Left lung (tissue), 10 donors: ENCODE measurements around the gene PIGQ. TPM values are rescaled to one million over a fixed set of nuclear protein-coding genes. Genes with fewer than 3 reads are reported as not detected.

ENCODE experiments used
- ATAC-seq: fragments of 200-7000 bp; cut with Tn5 transposase; one replicate; pipeline ENCODE4 v1.9.1; 2020; ENCODE audit warnings: moderate library complexity
- DNase-seq, 4 donors: peaks; one replicate each; pipeline ENCODE4 v3.0.0-alpha.2; 2013 to 2020
- H3K27ac ChIP-seq, 2 donors: fragments of 200-600 bp; sonication (generic) in 1 of 2; one replicate each; pipeline versions ENCODE4 v1.5.0 to v1.8.0; 2020 to 2021
- H3K27me3 ChIP-seq, 2 donors: fragments of 200-600 bp; sonication (generic) in 1 of 2; one replicate each; pipeline versions ENCODE4 v1.5.0 to v1.8.0; 2020 to 2021
- H3K36me3 ChIP-seq, 2 donors: fragments of 200-600 bp; sonication (generic) in 1 of 2; one replicate each; pipeline versions ENCODE4 v1.5.0 to v1.8.0; 2020 to 2021
- H3K4me1 ChIP-seq, 2 donors: fragments of 200-600 bp; one replicate each; pipeline ENCODE4 v1.8.0; 2021
- H3K4me3 ChIP-seq, 2 donors: fragments of 200-600 bp; sonication (generic) in 1 of 2; one replicate each; pipeline versions ENCODE4 v1.5.0 to v1.8.0; 2020 to 2021; ENCODE audit warnings: mild to moderate bottlenecking in 1 of 2
- H3K9me3 ChIP-seq, 2 donors: fragments of 200-600 bp; sonication (generic) in 1 of 2; one replicate each; pipeline versions ENCODE4 v1.5.0 to v1.8.0; 2020 to 2021
- intact Hi-C, 2 donors: fragments of 100-400 bp; cut with DNase I; formaldehyde crosslinking; loops; one replicate each; pipeline versions ENCODE4 v1.11.2 to v1.14.2; 2022
- polyA plus RNA-seq, 6 donors: library from polyadenylated mRNA; unstranded; fragments of 120-200 nt; gene quantifications; one replicate each; pipeline ENCODE4 v1.2.1, GENCODE V29; 2013; ENCODE audit not compliant: insufficient read length in 6 of 6
- total RNA-seq, 2 donors: library from RNA; stranded (reverse); fragmentation: NEBNext Ultra II Directional; extraction: Animal tissue kit (Norgen Biotek cat#: 25700); gene quantifications; one replicate each; pipeline ENCODE4 v1.2.1, GENCODE V29; 2021
- TF ChIP-seq, protein P1 (sequence below), 2 donors: fragments of 200-600 bp; sonication (generic) in 1 of 2; IDR thresholded peaks; one replicate each; pipeline versions ENCODE4 v1.5.0 to v1.8.0; 2021; ENCODE audit warnings: antibody characterized with exemption in 2 of 2
- donor health status: DM: no; HTN: yes; CAD: no.
- donor health status: DM: no; HTN: no; CAD: no.

Gene PIGQ
- total and polyA plus RNA-seq, 8 donors, result 32.9 to 68.5 (median 39.0) TPM

DNA sequence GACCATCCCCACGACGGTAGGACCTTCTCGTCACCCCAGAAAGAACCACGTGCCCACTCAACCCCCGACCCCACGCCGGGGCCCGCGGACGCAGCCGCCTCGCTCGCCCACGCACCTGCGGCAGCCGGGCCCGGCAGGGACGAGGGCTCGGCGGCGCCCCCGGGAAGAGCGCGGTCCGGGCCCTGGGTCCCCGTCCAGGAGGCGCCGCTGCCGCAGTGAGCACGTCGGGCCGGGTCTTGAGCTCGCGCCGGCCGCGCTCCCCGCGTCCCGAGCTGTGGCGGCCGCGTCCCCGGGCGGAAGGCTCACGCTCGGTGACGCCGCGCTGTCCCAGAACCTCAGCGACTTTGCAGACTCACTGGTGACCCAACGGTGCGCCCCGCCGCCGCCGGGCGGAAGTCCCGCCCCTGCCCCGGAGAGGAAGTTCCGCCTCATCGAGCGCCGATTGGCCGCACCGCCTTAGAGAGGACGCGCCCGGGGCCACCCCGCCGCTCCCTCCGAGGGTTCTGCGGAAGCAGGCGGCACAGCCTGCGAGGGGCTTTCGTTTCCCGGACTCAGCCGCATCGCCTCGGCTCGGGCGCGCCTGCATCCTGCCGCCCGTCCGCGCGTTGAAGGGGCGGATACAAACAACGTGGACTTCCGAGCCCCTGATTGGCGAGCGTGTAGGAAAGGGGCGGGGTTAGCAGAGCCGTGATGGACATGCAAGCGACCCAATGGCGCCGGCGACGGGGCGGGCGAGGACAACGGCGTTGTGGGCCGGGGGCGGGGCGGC lies 19.3 kb downstream of the PIGQ start:
- intact Hi-C loops, result no loop called here
- Histone ChIP-seq H3K4me3 (peak overlapping the region; percentile 68 to 71), H3K27ac (peak overlapping the region; percentile 96 to 98), H3K4me1 (peaks cover 42 to 57% of the 10 kb centered on the region in 2 donors), H3K9me3 (no peaks in the 10 kb centered on the region), H3K36me3 (no peaks in the 10 kb centered on the region), H3K27me3 (no peaks in the 10 kb centered on the region)
- TF ChIP-seq, protein P1, sequence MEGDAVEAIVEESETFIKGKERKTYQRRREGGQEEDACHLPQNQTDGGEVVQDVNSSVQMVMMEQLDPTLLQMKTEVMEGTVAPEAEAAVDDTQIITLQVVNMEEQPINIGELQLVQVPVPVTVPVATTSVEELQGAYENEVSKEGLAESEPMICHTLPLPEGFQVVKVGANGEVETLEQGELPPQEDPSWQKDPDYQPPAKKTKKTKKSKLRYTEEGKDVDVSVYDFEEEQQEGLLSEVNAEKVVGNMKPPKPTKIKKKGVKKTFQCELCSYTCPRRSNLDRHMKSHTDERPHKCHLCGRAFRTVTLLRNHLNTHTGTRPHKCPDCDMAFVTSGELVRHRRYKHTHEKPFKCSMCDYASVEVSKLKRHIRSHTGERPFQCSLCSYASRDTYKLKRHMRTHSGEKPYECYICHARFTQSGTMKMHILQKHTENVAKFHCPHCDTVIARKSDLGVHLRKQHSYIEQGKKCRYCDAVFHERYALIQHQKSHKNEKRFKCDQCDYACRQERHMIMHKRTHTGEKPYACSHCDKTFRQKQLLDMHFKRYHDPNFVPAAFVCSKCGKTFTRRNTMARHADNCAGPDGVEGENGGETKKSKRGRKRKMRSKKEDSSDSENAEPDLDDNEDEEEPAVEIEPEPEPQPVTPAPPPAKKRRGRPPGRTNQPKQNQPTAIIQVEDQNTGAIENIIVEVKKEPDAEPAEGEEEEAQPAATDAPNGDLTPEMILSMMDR (IDR thresholded peaks at IDR 0.05), result no peak
- DNase-seq (peak; percentile 96 to 99 (median 97)), ATAC-seq (peak; percentile 86)

DNA sequence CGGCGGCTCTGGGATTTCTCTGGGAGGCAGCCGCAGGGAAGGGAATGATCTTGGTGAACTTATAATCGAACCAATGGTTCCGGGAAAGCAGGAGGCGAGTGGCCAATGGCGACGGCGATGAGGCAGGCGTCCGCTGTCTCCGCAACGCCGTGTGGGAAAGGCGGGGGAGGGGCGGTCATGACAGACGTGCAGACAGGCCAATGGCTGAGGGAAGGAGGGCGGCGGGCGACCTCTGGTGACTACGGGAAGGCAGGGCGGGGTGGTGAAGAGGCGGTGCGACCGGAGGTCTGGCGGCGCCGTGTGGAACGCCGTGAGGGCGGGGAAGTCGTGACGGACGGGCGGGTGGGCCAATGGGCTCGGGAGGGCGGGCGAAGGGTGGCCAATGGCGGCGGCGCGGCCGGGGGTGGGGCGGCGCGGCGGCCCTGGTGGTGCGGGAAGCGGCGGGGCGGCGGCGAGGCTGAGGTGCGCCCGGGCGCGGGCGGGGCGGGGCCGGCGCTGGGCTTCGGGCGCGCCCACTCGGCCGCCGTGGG lies 20.0 kb downstream of the PIGQ start, which contains the start of gene RAB40C:
RAB40C (plus strand) TSS at position 409 of the 530 bp plus-strand sequence. CDS start 226 bp downstream, outside the sequence.
- Histone ChIP-seq H3K4me3 (peak within 1 kb of the TSS; percentile 84 to 90), H3K27me3 (no peaks in the 10 kb centered on the region), H3K27ac (peak within 1 kb of the TSS; percentile 96 to 98), H3K4me1 (peaks cover 42 to 64% of the 10 kb centered on the region in 2 donors), H3K9me3 (no peaks in the 10 kb centered on the region), H3K36me3 (no peaks in the 10 kb centered on the region)
- intact Hi-C loops, result no loop called here
- TF ChIP-seq, protein P1 (IDR thresholded peaks at IDR 0.05), result no peak
- ATAC-seq (peak; percentile 87), DNase-seq (peak; percentile 97 to 100 (median 100))

- Histone ChIP-seq H3K27me3 (no peaks in the 10 kb centered on the region), H3K9me3 (no peaks in the 10 kb centered on the region), H3K4me1 (peaks cover 42 to 69% of the 10 kb centered on the region in 2 donors), H3K4me3 (peak overlapping the region; percentile 84 to 90), H3K36me3 (no peaks in the 10 kb centered on the region), H3K27ac (peak overlapping the region; percentile 73 to 86)
- DNase-seq (peak in 2 of 4 donors; percentile 33 to 90), ATAC-seq (no peak)
- TF ChIP-seq, protein P1 (IDR thresholded peaks at IDR 0.05), result peak in 1 of 2 donors; percentile 4
- intact Hi-C loops, result no loop called here
These were observed 20.5 kb downstream of the PIGQ start for GRCh38 chr16:590188-590814.

- intact Hi-C loops, result no loop called here
- DNase-seq (no peak), ATAC-seq (no peak)
- Histone ChIP-seq H3K27ac (peak overlapping the region in 1 of 2 donors; percentile 86), H3K36me3 (no peaks in the 10 kb centered on the region), H3K4me3 (peak overlapping the region; percentile 84 to 90), H3K4me1 (peaks cover 42 to 72% of the 10 kb centered on the region in 2 donors), H3K27me3 (no peaks in the 10 kb centered on the region), H3K9me3 (no peaks in the 10 kb centered on the region)
- TF ChIP-seq, protein P1 (IDR thresholded peaks at IDR 0.05), result no peak
These were observed 21.0 kb downstream of the PIGQ start for GRCh38 chr16:590815-591200.

DNA sequence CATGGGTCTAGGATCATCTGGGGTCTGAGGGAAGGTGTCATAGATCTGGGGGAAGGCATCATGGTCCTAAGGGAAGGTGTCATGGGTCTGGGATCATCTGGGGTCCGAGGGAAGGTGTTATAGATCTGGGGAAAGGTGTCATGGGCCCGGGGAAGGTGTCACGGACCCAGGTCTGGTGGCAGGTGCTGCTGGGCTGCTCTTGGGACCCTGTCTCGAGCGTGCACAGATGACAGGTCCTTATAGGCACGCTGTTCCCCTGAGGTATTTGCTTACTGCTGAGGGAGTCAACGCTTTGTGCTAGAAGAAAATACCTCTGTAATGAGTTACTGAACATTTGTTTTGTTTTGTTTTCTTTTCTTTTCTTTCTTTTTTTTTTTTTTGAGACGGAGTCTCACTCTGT lies 21.5 kb downstream of the PIGQ start:
- Histone ChIP-seq H3K27ac (peak overlapping the region in 1 of 2 donors; percentile 28), H3K9me3 (no peaks in the 10 kb centered on the region), H3K27me3 (no peaks in the 10 kb centered on the region), H3K4me3 (peak overlapping the region in 1 of 2 donors; percentile 90), H3K4me1 (peaks cover 42 to 77% of the 10 kb centered on the region in 2 donors), H3K36me3 (no peaks in the 10 kb centered on the region)
- intact Hi-C loops, result no loop called here
- DNase-seq (no peak), ATAC-seq (no peak)
- TF ChIP-seq, protein P1 (IDR thresholded peaks at IDR 0.05), result no peak
